RKO (cell line): Measurements from ENCODE around the gene TRMT5.
A peak's percentile ranks its signal among the peaks of the same experiment; 100 is the strongest.

Experiments used
- DNase-seq: peaks from one replicate; pipeline ENCODE4 v3.0.0-alpha.2; 2016; ENCODE audit warnings: low spot score

TRMT5 gene, protein sequence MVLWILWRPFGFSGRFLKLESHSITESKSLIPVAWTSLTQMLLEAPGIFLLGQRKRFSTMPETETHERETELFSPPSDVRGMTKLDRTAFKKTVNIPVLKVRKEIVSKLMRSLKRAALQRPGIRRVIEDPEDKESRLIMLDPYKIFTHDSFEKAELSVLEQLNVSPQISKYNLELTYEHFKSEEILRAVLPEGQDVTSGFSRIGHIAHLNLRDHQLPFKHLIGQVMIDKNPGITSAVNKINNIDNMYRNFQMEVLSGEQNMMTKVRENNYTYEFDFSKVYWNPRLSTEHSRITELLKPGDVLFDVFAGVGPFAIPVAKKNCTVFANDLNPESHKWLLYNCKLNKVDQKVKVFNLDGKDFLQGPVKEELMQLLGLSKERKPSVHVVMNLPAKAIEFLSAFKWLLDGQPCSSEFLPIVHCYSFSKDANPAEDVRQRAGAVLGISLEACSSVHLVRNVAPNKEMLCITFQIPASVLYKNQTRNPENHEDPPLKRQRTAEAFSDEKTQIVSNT

DNA sequence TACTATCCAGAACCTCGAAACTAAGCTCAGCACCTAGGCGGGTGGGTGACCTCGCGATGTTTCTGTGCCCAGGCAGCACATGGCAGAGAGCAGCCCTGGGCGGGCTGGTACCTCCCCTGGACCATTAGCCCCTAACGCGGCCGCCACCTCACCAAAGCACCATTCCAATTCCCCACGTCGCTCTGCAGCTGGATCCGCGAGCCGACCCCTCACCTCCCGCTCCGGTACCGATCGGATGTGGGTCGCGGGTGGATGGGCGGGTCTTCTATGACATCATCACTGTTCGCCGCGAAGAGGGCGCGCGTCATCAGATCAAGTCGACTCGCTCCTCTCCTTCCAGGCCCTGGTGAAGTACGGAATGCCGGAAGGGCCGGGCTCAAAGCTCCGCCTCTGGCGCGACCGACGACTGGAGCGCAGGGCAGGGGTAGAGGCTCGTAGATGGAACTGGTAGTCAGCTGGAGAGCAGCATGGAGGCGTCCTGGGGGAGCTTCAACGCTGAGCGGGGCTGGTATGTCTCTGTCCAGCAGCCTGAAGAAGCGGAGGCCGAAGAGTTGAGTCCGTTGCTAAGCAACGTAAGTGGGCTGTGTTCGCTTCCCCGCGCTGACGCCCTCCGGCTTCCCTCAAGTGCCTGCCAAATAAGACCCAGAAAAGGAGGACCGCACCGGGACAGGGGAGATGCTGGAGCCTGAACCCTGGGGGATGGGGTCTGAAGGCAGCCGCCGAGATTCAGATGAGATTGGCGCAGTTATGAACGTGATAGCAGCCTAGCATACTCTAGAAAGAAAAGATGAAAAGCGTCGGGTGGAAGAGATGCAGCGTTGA lies at the start of gene TRMT5, which contains the start of gene SLC38A6:
TSS of gene TRMT5 (minus strand) at position 269 of the 822 bp plus-strand sequence. CDS start at position 163, 106 bp downstream.
TSS of gene SLC38A6 (plus strand) at position 435 of the 822 bp plus-strand sequence. CDS start at position 468, 33 bp downstream.
- DNase-seq, result peak; percentile 95

DNA sequence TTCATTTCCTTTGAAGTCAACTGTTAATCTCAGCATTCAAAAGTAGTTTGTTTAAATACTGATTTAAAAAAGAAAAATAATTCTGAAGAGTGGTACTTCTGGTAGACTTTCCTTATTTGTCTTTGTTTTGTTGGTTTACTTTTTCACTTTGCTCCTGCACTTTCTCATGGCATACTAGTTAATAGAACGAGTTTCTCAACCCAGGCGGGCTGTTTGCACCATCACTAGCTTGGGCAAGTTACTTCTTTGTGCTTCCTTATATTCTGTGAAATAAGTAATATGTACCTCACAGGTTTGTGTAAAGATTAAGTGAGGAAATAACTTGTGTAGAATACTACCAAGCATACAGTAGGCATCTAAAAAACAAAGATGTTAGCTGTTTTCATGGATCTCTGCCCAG lies 45.6 kb upstream of the TRMT5 start:
- DNase-seq, result no peak

DNA sequence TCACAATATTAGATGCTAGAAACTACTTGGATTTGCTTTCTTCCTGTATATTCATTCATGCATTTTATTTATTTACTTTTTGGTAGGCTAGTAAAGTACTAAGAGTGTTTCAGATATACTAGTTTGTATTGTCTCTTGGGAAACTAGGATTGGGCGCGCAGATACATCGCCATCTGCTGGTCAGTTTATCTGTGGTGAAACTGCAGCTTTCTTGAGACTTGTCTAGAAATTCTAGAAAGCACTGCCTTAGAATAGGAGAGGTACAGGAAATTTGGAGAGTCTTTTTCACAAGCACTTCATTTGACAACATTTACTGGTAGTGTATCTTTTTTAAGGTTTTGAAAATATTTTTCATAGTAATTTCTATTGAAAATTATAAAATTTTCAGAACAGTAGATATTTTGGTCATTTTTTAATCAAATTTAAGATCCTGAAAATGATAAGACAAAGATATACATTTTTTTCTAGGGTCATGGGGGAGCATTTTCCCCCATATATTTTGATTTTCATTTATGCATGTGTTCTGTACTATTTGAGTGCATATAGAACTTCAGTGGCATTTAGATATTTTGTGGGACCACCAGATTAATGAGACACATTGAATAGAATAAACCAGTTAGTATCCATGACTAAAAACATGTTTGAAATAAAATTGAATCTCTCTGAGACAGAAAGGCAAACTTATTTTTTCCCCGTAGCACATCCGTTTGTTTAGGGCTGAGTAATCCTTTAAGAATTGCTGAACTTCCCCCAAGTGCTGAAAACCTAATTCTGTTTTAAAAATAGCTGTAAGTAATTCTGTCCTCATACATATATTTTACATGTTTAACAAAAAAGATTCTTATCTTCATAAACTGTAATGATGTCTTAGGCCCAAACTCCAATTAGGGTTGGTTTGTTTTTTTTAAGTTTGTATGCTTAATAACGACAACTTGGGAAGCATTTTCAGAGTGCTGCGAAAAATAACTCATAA lies 44.7 kb upstream of the TRMT5 start:
- peak; percentile 79 for DNase-seq

DNA sequence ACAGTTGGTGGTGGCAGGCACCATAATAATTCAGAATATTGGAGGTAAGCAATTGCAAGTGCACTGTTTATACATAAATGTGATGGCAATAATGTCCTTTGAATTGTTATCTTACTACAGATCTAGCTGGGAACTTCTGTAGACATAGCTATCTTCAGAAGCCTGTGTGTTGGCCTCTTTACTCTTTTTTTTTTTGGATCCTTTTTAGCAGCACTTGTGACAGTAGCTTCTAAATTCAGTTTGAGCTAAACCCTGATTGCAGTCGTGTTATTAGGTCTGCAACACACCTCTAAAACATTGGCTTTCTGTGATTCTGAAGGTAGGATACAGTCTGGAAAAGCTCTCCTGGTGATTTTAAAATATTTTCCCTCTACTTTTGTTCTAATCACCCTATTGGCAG lies 38.7 kb upstream of the TRMT5 start:
- no peak for DNase-seq

DNA sequence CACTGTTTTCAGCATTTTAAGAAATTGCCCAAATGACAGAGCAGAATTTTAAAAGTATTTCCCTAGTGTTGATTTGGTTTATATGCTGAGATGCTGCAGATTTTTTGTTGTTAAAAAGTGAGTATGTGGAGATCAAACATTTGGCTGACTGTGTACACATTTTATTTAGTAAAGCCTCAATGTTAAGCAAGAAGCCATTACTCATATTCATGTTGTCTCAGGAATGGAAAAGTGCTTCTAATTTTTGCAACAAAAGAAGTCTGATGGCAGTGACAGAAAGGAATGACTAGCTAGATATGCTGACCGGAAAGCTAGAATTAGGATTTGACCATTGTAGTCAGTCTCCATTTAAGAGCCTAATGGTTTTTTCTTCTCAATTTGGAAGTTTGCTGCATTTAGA lies 22.7 kb upstream of the TRMT5 start:
- DNase-seq, result no peak

DNA sequence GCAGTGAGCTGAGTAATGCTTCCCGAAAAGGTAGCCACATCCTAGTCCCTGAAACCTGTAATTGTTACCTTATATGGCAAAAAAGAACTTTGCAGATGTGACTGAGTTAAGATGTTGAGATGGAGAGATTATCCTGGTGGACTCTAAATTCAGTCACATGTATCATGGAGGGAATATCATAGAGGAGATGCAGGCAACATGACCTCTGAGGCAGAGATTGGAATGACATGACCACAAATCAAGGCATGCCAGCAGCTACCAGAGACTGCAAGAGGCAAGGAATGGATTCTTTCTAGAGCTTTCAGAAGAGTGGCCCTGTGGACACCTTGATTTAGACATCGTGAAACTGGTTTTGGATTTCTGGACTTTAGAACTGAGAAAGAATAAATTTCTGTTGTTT lies 18.7 kb upstream of the TRMT5 start:
- no peak for DNase-seq

DNA sequence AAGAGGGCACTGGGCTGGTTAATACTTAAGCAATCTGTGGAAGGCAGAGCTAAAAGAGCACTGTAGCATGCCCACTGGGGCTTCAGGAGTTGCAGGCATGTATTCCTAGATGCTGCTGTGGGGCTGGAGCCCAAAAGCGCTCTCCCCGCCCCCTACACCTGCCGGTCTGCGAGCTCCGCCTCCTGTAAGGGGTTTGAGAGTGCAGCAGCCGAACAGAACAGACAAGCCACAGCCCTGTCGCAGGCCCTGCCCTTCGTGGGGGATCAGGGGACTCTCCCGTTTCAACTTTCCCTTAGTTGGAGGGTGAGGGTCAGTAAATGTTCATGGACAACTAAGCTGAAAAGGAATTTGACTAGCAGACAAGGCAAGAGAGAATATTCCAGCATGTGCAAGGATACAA lies 17.7 kb upstream of the TRMT5 start:
- no peak for DNase-seq

DNA sequence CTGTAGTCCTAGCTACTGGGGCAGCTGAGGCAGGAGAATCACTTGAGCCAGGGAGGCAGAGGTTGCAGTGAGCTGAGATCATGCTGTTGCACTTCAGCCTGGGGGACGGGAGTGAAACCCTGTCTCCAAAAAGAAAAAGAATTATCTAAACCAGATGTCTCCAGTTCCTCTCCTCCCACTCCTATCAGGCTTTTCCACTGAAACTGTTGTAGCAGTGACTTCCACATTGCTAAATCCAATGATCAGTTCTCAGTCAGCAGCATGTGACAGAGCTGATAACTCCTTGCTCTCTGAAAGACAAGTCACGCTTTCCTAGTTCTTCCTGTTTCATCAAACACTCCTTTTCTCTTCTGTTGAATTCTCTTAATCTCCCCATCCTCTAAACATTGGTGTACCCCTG lies 8.7 kb upstream of the TRMT5 start:
- no peak for DNase-seq

DNA sequence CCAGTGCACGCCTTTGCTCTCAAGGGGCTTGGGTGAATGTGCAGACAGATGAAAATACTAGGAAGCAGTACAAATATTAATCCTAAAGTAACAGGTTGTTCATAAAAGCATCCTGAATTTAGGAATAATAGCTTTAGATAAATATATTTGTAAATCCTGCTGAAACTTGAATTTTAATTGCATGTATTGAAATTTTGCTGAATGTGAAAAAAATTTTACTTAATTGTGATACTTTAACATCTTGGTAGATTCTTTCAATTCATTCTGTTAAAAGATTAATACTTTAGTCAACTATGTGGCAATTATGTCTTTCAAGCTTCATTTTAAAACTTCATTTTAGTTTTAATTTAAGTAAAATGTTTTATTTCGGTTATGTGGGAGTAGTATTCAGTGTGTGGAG lies 5.6 kb upstream of the TRMT5 start:
- no peak for DNase-seq

DNA sequence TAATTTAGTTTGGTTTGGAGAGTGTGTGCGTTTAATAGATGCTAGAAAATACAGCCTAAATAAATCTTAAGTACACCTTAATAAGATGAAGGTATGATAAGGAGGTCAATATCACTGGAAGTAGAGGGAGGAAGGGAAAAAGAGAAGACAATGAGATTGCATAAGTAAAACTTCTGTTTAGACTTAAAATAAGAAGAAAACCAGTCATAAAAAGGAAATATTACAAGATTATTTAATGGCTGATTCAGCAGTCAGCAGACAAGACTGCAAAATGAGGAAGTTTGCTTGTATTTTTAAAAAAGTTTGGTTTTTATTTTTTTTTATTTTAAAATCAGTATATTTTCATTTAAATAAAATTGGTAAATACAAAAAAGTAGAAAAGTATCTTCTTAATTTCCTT lies 3.3 kb upstream of the TRMT5 start:
- no peak for DNase-seq

DNA sequence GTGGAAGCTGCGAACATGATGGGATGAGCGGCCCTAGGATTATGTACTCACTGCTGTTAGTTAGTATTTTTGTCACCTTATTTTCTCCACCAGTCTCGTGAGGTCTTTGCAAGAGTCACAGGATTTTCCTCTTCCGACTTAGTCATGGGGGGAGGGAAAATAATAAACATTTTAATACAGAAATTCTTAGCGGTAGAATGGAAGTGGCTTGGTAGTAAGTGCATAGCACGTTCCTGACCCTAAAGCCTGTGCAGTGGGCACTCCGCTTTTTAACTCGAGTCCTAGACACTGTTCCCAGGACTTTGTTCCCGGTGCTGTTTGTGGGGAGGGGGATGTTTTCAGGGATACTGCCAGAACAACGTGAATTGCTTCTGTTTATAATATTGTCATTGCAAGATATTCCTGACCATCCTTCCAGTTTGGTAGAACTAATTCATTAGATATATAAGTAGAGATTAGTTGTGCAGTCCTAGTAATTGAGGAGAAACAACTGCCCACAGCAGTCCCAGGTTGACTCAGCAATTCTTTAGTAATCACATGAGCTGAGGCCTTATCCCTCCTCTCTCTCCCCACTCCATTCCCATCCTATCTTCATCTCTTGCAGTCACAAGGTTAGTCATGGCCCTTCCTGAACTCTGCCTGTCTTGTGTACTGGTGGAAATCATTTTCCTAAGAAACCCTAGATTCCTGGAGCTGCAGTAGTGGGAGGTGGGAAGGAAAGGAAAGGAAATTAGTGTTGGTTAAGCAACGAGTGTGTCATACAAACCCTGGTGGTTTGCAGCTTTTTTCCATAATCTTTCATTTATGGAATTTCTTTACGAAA lies 965 bp upstream of the TRMT5 start:
- DNase-seq, result peak; percentile 90

DNA sequence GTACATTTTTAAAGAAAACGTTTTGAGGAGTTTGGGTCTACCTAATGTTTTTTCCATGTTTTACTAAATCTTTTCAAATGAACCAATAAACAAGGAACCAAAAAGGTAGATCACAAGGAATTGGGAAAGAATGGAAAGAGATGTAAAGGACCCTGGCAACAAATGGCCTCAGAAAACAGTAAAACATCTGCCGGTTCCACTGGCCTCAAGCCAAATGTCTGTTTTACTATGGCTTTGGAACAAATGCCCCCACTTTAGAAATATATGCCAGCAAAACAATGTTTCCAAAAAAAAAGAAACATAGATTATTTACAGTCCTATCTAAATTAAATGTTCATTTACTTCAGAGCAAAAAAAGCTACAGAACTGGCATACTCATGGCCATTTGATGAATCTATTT lies 3.0 kb downstream of the TRMT5 start:
- DNase-seq, result no peak

DNA sequence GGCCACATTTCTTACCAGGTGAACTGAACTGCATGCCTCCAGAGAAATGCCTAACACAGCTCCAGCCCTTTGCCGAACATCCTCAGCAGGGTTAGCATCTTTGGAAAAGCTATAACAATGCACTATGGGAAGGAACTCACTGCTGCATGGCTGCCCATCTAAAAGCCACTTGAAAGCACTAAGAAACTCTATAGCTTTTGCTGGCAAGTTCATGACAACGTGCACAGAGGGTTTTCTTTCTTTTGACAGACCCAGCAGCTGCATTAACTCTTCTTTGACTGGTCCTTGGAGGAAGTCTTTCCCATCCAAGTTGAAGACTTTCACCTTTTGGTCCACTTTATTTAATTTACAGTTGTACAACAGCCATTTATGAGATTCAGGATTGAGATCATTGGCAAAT lies 5.3 kb downstream of the TRMT5 start:
- DNase-seq, result no peak

DNA sequence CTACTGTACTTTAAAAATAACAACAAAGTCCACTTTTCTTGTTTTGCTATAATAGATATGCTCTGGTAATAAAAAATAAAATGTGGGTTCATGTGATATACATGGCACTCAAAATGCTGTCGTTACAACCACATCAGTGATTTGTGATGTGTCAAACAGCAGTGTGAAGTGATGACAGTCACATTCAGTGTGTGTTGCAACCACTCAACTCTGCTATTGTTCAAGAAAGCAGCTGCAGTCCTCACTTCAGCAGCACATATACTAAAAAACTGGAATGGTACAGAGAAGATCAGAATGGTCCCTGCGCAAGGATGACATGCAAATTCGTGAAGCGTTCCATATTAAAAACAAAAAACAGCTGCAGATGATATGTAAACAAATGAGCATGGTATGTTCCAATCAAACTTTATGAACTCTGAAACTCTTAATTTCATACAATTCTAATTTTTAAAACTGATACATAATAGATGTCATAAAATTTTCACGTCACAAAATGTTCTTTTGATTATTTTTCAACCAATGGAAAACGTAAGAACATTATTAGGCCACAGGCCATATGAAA lies 6.7 kb downstream of the TRMT5 start:
- DNase-seq, result no peak

DNA sequence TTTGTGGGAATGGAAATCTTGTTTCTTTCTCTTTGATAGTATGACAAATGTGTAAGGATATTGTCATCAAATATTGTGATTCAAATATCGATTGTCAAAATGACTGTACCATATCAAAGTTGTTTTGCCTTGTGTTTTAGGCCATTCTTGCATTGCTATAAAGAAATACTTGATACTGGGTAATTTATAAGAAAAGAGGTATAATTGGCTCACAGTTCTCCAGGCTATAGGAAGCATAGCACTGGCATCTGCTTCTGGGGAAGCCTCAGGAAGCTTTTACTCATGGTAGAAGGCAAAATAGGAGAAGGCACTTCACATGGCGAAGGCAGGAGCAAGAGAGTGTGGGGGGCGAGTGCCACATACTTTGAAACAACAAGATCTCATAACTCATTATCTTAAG lies 7.8 kb downstream of the TRMT5 start:
- no peak for DNase-seq

DNA sequence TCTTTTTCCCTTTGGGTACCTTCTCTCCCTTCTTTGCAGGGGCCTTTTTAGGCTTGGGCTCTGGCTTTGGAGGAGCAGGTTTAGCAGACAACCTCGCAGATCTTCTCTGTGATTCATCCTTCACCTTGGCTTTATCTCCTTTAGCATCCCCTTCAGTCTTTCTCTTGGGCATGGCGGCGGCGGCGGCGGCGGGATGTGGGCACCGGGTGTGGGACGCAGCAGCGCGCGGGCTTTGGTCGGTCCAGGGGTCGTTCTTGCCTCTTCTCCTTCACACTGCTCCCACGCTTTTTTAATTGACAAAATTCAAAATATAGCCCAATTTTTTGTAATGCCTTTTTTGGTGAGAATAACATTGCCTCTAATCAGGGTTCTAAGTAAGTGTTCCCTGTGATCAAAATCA lies 8.6 kb downstream of the TRMT5 start:
- DNase-seq, result no peak

DNA sequence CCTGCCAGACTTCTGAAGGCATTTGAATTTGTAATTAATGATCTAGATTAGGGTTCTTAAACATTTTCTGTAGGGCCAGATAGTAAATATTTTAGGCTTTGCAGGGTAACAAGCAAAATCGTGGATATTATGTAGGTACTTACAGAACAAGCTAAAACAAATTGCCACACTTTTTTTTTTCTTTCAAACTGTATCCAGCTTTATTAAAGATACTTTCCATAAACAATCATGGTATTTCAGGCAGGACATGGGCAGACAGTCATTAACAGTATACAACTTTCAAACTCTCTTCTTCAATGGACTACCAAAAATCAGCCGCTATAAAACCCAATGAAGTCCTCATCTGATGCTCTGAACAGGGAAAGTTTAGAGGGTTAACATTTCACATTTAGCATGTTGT lies 9.6 kb downstream of the TRMT5 start:
- DNase-seq, result no peak

DNA sequence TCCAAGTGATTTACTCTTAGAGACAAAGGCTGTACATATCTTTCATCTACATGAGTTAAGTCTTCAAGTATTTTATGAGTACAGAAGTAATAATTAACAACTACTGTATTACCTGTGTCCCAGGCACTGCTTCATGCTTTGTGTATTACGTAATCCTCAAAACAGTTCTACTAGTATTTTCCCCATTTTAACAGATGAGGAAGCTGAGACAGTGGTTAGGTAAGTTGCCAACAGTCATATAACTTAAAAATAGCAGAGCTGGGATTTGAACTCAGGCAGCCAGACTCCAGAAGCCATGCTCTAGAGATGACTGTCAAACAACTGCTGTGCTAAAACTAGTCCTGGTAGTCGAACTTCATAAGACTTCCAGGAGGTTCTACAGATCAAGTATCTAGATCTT lies 10.7 kb downstream of the TRMT5 start:
- no peak for DNase-seq

DNA sequence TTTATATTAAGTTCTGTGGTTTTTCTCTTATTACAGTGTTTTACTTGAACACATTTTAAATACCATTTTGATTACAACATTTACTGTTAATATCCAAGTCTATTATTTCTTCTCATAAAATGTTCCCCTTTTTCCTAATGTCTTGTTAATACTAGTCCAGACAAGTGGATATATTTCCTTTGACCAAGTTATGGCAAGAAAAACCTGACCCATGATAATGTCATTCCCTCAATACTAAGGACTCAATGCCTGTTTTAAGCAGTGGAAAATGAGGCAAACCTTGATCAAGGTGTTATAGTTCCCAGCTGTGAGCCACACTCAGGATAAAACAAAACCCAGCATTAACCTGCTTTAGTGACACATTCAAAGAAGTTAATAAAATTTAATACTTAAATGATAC lies 12.2 kb downstream of the TRMT5 start:
- no peak for DNase-seq

DNA sequence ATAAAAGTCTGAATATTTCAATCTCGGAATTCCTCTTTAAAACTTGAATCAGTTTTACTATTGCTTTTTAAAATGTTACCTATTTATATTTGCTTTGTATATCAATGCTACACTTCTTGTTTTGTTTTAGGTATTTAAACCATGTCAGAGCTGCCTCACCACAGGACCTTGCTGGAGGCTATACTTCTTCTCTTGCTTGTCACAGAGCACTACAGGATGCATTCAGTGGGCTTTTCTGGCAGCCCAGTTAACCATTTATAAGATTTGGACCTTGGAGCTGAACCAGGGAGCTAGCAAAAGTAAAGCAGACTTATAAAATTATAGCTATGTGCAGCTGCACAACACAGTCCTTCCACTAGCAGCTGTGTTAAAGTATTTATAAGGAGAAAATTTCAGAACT lies 12.8 kb downstream of the TRMT5 start:
- no peak for DNase-seq

DNA sequence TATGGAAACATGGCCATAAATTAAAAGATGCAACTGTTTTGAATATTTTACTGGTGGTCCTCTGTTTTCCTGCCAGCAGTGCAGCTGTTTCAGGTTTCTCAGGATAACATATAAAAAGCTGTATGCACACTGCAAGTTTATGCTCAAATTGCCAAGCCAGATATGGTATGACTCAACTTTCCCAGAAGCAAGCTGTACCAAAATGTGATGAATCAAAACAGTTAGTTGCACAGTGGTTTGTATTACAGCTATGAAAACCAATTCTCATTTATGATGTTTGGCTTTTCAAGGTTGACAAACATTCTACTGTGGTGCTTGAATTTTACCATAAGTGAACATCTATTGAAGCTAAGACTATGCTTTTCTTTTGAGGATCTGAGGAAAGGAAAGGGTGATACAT lies 15.5 kb downstream of the TRMT5 start:
- peak; percentile 46 for DNase-seq
